ENCODE results near the gene GZMM.
"Not testable (repeated sequence)": the region's sequence is repeated elsewhere in the genome, so short reads cannot be mapped to it uniquely, and the experiment has no call there.

The GZMM gene

GRCh38 chr19:583968-584239, 40.1 kb downstream of the GZMM start:
- no peak for DNase-seq

GRCh38 chr19:584240-585001, 40.6 kb downstream of the GZMM start:
- DNase-seq: peak; percentile 48

- not testable (repeated sequence) for DNase-seq
Observed at GRCh38 chr19:585146-585545, 41.3 kb downstream of the GZMM start.

GRCh38 chr19:585551-586110, 41.8 kb downstream of the GZMM start:
- peak; percentile 23 for DNase-seq

GRCh38 chr19:588093-588740, 44.4 kb downstream of the GZMM start:
- DNase-seq: peak; percentile 91

GRCh38 chr19:588741-589692, 45.2 kb downstream of the GZMM start:
- no peak for DNase-seq

- DNase-seq: no peak
Observed at GRCh38 chr19:589693-590395, 46.0 kb downstream of the GZMM start, which contains the start of gene HCN2. TSS of gene HCN2 (plus strand) at chr19:589881. CDS start at chr19:589946, 65 bp downstream.

- DNase-seq: peak; percentile 40
Observed at GRCh38 chr19:590396-590745, 46.5 kb downstream of the GZMM start.

GRCh38 chr19:590750-591098, 46.9 kb downstream of the GZMM start:
- no peak for DNase-seq

GRCh38 chr19:591099-591958, 47.5 kb downstream of the GZMM start:
- DNase-seq: no peak

GRCh38 chr19:592101-592500, 48.2 kb downstream of the GZMM start:
- DNase-seq: no peak

- no peak for DNase-seq
Observed at GRCh38 chr19:593055-593454, 49.2 kb downstream of the GZMM start.

GRCh38 chr19:593505-593904, 49.7 kb downstream of the GZMM start:
- DNase-seq: no peak

GRCh38 chr19:594265-594870, 50.5 kb downstream of the GZMM start:
- no peak for DNase-seq

GRCh38 chr19:595326-596262, 51.7 kb downstream of the GZMM start:
- DNase-seq: no peak

GRCh38 chr19:596263-596655, 52.4 kb downstream of the GZMM start:
- DNase-seq: no peak

GRCh38 chr19:597406-598315, 53.8 kb downstream of the GZMM start:
- no peak for DNase-seq

All from EL (cell line).